Endothelial cell of umbilical vein (primary cell): ENCODE data around the gene LPP. TPM values are rescaled to one million over a fixed set of nuclear protein-coding genes. Genes with fewer than 3 reads are reported as not detected.
A peak's percentile ranks its signal among the peaks of the same experiment; 100 is the strongest.

Experiments
- BruUV-seq: library from RNA; stranded (reverse); fragments of 400-500 nt; replicated peaks from 2 replicates; lab custom pipeline; 2021; lab: Mats Ljungman, UMichigan
- CTCF ChIA-PET: fragments of 300-600, 350-600 bp; sonication (Branson Sonifier 250); formaldehyde crosslinking; loops from one replicate; lab custom pipeline; 2021; ENCODE audit warnings: antibody characterized with exemption, inconsistent platforms; lab: Charles Lee
- POLR2A ChIA-PET: fragments of 300-600, 350-600 bp; sonication (Branson Sonifier 250); formaldehyde crosslinking; loops from one replicate; lab custom pipeline; 2021; ENCODE audit warnings: antibody characterized with exemption, inconsistent platforms; lab: Charles Lee
- DNase-seq: peaks from one replicate; pipeline ENCODE4 v3.0.0-alpha.2; 2011; ENCODE audit warnings: low read depth, low spot score
- FAIRE-seq: peaks from 2 replicates; lab custom pipeline; 2011; peaks lifted over from hg19 to GRCh38; lab: Jason Lieb, UNC
- H2AFZ ChIP-seq: 2 replicates; pipeline ENCODE4 v1.6.0; 2012; ENCODE audit warnings: low read depth, low read length, control low read depth, inconsistent platforms
- H3K27ac ChIP-seq: 2 replicates; pipeline ENCODE4 v1.5.1; 2011; ENCODE audit warnings: low read depth, mild to moderate bottlenecking, control low read depth, low read length, moderate library complexity; ENCODE audit not compliant: insufficient read depth
- H3K27me3 ChIP-seq, 2 experiments: 2 replicates each; pipeline versions ENCODE4 v1.6.0 to v1.6.1; 2011; ENCODE audit warnings: low read length in 2 of 2, mixed read lengths in 1 of 2; ENCODE audit not compliant: control insufficient read depth in 2 of 2, insufficient read depth in 2 of 2
- H3K36me3 ChIP-seq, 2 experiments: 2 replicates in 1 of 2; 3 replicates in 1 of 2; pipeline ENCODE4 v1.5.1; 2011; ENCODE audit warnings: low read length in 2 of 2, mild to moderate bottlenecking in 1 of 2, moderate library complexity in 1 of 2; ENCODE audit not compliant: control insufficient read depth in 2 of 2, insufficient read depth in 2 of 2; ENCODE audit errors: extremely low read depth in 1 of 2
- H3K4me1 ChIP-seq: 3 replicates; pipeline ENCODE4 v1.5.1; 2011; ENCODE audit warnings: mild to moderate bottlenecking, low read length; ENCODE audit not compliant: control insufficient read depth, insufficient read depth; ENCODE audit errors: extremely low read depth
- H3K4me2 ChIP-seq: 2 replicates; pipeline ENCODE4 v1.6.1; 2011; ENCODE audit warnings: low read length, control low read depth, mixed read lengths; ENCODE audit not compliant: insufficient read depth
- H3K4me3 ChIP-seq, 3 experiments: fragments of 200-600 bp in 1 of 3; sonication (generic), shearing (Covaris generic) in 1 of 3; replicated peaks in 1 of 3; 2 replicates each; pipeline ENCODE4 v1.5.1; 2011 to 2016; ENCODE audit warnings: control low read depth in 3 of 3, low read length in 3 of 3, mild to moderate bottlenecking in 2 of 3, inconsistent platforms in 1 of 3, low read depth in 1 of 3, moderate library complexity in 1 of 3; ENCODE audit not compliant: insufficient read depth in 1 of 3
- H3K79me2 ChIP-seq: 2 replicates; pipeline ENCODE4 v1.6.0; 2012; ENCODE audit warnings: low read length, inconsistent platforms; ENCODE audit not compliant: control insufficient read depth, insufficient read depth
- H3K9ac ChIP-seq: replicated peaks from 2 replicates; pipeline ENCODE3; 2011; ENCODE audit warnings: low read length, control low read depth; ENCODE audit not compliant: insufficient read depth; ENCODE audit errors: extremely low read depth
- H3K9me1 ChIP-seq: replicated peaks from 3 replicates; pipeline ENCODE4 v1.6.0; 2011; ENCODE audit warnings: mild to moderate bottlenecking, low read length; ENCODE audit not compliant: control insufficient read depth, insufficient read depth; ENCODE audit errors: extremely low read depth
- H3K9me3 ChIP-seq: replicated peaks from 2 replicates; pipeline ENCODE4 v1.5.1; 2012; ENCODE audit warnings: low read length, inconsistent platforms; ENCODE audit not compliant: control insufficient read depth, insufficient read depth
- H4K20me1 ChIP-seq: replicated peaks from 2 replicates; pipeline ENCODE3; 2011; ENCODE audit warnings: mild to moderate bottlenecking, low read length; ENCODE audit not compliant: control insufficient read depth, insufficient read depth; ENCODE audit errors: extremely low read depth
- FOS ChIP-seq: IDR thresholded peaks from 2 replicates; pipeline ENCODE4 v1.6.1; 2011; ENCODE audit warnings: mild to moderate bottlenecking, low read length, moderate library complexity, borderline replicate concordance; ENCODE audit not compliant: insufficient read depth
- GATA2 ChIP-seq: IDR thresholded peaks from 2 replicates; pipeline ENCODE4 v1.7.0; 2011; ENCODE audit warnings: low read depth, mild to moderate bottlenecking, moderate library complexity, mixed read lengths, low read length; ENCODE audit not compliant: insufficient read length, insufficient read depth
- JUN ChIP-seq: IDR thresholded peaks from 2 replicates; pipeline ENCODE4 v1.6.1; 2011; ENCODE audit warnings: borderline replicate concordance, low read depth; ENCODE audit not compliant: insufficient read length, insufficient read depth
- MYC ChIP-seq: IDR thresholded peaks from one replicate; pipeline ENCODE4 v1.6.1; 2011; ENCODE audit warnings: mild to moderate bottlenecking, low read depth, low read length
- POLR2A ChIP-seq: IDR thresholded peaks from 2 replicates; pipeline ENCODE4 v1.6.1; 2012; ENCODE audit warnings: low read depth, mild to moderate bottlenecking, control low read depth, low read length
- POLR2AphosphoS5 ChIP-seq: IDR thresholded peaks from 2 replicates; pipeline ENCODE4 v1.6.1; 2012; ENCODE audit warnings: low read depth, mild to moderate bottlenecking, control low read depth, low read length, moderate library complexity; ENCODE audit not compliant: insufficient read depth
- dilution Hi-C: fragments of 300-500 bp; cut with MboI; formaldehyde crosslinking; loops from one replicate; pipeline ENCODE4 v1.15.0; 2019; ENCODE audit warnings: low sequenced_read_pairs; ENCODE audit not compliant: extremely low pct_ligation_motif_present
- intact Hi-C: fragments of 100-400 bp; cut with micrococcal nuclease; formaldehyde crosslinking; loops from one replicate; pipeline ENCODE4 v1.10.0; 2022
- polyA plus RNA-seq, 4 experiments: library from polyadenylated mRNA; depleted of rRNA in 3 of 4; stranded (reverse) in 3 of 4; unstranded in 1 of 4; fragments of >200 nt; gene quantifications; 2 replicates each; pipeline versions ENCODE4 v1.2.1 to v1.2.3, GENCODE V29; 2011 to 2012; ENCODE audit warnings: missing spikeins in 1 of 4
- total RNA-seq: library from RNA; stranded (reverse); gene quantifications from 2 replicates; pipeline ENCODE4 v1.2.3, GENCODE V29; 2021
- TF ChIP-seq, protein P1 (sequence below): IDR thresholded peaks from 2 replicates; pipeline ENCODE4 v1.6.1; 2011; ENCODE audit not compliant: insufficient read depth, insufficient read length
- TF ChIP-seq, protein P2 (sequence below), 2 donors: IDR thresholded peaks; 1 replicate in 1 of 2; 2 replicates in 1 of 2; pipeline ENCODE4 v1.5.1; 2011; ENCODE audit warnings: low read length in 2 of 2, mild to moderate bottlenecking in 2 of 2, moderate library complexity in 2 of 2, control low read depth in 1 of 2, inconsistent platforms in 1 of 2, low read depth in 1 of 2; ENCODE audit not compliant: insufficient read depth in 1 of 2; ENCODE audit errors: extremely low read depth in 1 of 2

LPP gene
- total and polyA plus RNA-seq, 2 donors (not counting 3 experiments of a cell fraction or from before 2014, with no cell fraction given), result 16.9 to 153 TPM

DNA sequence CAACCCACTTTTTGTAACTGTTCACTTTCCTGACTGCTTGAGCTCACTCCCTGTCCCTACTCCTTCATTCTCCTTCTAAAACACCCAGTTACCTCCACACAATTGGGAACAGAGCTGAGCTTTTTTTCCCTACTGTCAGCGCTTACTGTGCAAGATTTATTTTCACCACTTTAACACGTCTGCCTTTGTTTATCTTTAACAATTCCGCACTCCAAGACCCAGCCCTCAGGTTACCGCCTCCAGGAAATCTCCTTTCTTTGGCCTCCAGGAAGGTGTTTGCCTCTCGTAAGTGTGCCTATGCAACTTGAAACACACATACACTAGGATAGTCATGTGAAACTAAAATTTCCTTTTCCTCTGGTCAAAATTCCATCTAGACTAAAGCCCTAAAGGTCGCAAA, 745.9 kb downstream of the LPP start:
- no peaks in the 10 kb centered on the region for H3K36me3 ChIP-seq
- H3K27me3 ChIP-seq, result no peaks in the 10 kb centered on the region
- ChIA-PET POLR2A (interaction anchor here (0.6 to 1.5 kb wide), 2 partner anchors 18 to 746 kb away, joined by 3 read pairs; no protein-coding TSS in a partner anchor), CTCF (interaction anchor here (1.1 to 2.4 kb wide), 9 partner anchors 13 to 1159 kb away, joined by 3 to 15 read pairs (median 5); no protein-coding TSS in a partner anchor)
- dilution Hi-C loops, result no loop called here
- DNase-seq, result no peak
- TF ChIP-seq, protein P1, sequence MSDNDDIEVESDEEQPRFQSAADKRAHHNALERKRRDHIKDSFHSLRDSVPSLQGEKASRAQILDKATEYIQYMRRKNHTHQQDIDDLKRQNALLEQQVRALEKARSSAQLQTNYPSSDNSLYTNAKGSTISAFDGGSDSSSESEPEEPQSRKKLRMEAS, result no peak
- peak overlapping the region; percentile 67 for H3K4me2 ChIP-seq
- H3K9ac ChIP-seq, result peak overlapping the region; percentile 74
- no peak overlapping the region for H3K4me3 ChIP-seq
- H3K27ac ChIP-seq, result peak overlapping the region; percentile 100
- peak overlapping the region; percentile 8 for H2AFZ ChIP-seq
- no peaks in the 10 kb centered on the region for H4K20me1 ChIP-seq
- no peaks in the 10 kb centered on the region for H3K9me1 ChIP-seq
- peaks cover 37% of the 10 kb centered on the region for H3K4me1 ChIP-seq
- intact Hi-C loops, result loop anchor here (1.0 to 5.0 kb wide), 8 partner anchors 16 to 1161 kb away; partner anchors contain the start of gene BCL6
- BruUV-seq, result no TSS peak
- H3K9me3 ChIP-seq, result no peaks in the 10 kb centered on the region
- no peaks in the 10 kb centered on the region for H3K79me2 ChIP-seq
- FAIRE-seq, result no peak

DNA sequence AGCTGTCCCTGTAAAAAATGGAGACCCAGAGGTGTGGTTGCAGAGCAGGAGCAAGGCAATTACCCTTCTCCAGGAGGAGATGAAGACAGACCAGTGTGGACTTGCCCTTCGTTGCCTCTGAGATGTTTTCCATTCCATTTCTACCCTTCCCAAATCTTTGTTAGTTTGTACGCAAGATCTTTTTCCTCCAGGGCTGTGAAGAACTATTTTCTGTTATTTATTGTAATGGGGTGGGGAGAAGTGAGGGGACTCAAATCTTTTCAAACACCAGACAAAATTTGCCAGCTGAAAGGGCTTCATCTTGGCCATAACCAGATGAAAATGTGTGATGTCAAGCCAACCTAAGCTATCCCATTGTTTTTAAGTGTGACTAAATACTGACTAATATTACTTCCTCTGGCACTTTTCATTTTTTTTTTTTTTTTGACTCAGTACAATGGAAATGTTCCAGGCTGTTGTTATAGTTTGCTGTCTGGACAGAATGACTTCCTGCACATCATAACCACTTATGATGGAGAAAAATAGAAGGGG, 746.5 kb downstream of the LPP start:
- Histone ChIP-seq H3K9me1 (no peaks in the 10 kb centered on the region), H3K27me3 (no peaks in the 10 kb centered on the region), H3K4me2 (peak overlapping the region; percentile 67), H3K9me3 (no peaks in the 10 kb centered on the region), H3K9ac (peak overlapping the region; percentile 84), H3K4me3 (peak overlapping the region in 1 of 3 experiments; percentile 35), H3K27ac (peak overlapping the region; percentile 100), H3K79me2 (no peaks in the 10 kb centered on the region), H3K36me3 (no peaks in the 10 kb centered on the region), H2AFZ (peak overlapping the region; percentile 50), H3K4me1 (peaks cover 37% of the 10 kb centered on the region), H4K20me1 (no peaks in the 10 kb centered on the region)
- TF ChIP-seq, protein P2, sequence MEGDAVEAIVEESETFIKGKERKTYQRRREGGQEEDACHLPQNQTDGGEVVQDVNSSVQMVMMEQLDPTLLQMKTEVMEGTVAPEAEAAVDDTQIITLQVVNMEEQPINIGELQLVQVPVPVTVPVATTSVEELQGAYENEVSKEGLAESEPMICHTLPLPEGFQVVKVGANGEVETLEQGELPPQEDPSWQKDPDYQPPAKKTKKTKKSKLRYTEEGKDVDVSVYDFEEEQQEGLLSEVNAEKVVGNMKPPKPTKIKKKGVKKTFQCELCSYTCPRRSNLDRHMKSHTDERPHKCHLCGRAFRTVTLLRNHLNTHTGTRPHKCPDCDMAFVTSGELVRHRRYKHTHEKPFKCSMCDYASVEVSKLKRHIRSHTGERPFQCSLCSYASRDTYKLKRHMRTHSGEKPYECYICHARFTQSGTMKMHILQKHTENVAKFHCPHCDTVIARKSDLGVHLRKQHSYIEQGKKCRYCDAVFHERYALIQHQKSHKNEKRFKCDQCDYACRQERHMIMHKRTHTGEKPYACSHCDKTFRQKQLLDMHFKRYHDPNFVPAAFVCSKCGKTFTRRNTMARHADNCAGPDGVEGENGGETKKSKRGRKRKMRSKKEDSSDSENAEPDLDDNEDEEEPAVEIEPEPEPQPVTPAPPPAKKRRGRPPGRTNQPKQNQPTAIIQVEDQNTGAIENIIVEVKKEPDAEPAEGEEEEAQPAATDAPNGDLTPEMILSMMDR (IDR thresholded peaks at IDR 0.05; ENCODE audit: extremely low read depth in 1 of 2, insufficient read depth in 1 of 2, low read depth in 1 of 2, low read length in 2 of 2), result no peak
- TF ChIP-seq, protein P1, result no peak
- TF ChIP-seq JUN, result peak; percentile 98
- TF ChIP-seq POLR2AphosphoS5, result peak; percentile 41
- peak; percentile 90 for TF ChIP-seq FOS
- peak; percentile 46 for TF ChIP-seq GATA2
- TF ChIP-seq MYC, result no peak
- TF ChIP-seq POLR2A, result no peak
- FAIRE-seq (peak; percentile 98), DNase-seq (peak; percentile 94)
- intact Hi-C loops, result loop anchor here (1.0 to 5.0 kb wide), 8 partner anchors 16 to 1161 kb away; partner anchors contain the start of gene BCL6
- dilution Hi-C loops, result no loop called here
- TSS peak; percentile 78 for BruUV-seq
- CTCF ChIA-PET, result interaction anchor here (0.6 to 2.4 kb wide), 12 partner anchors 9 to 1162 kb away, joined by 3 to 15 read pairs (median 4); no protein-coding TSS in a partner anchor
- POLR2A ChIA-PET, result interaction anchor here (0.6 to 1.5 kb wide), 3 partner anchors 19 to 750 kb away, joined by 3 to 5 read pairs (median 3); no protein-coding TSS in a partner anchor
